ENCODE data around the gene ALG10.
"Not testable (repeated sequence)": the region's sequence is repeated elsewhere in the genome, so short reads cannot be mapped to it uniquely, and the experiment has no call there.

ALG10 gene, protein sequence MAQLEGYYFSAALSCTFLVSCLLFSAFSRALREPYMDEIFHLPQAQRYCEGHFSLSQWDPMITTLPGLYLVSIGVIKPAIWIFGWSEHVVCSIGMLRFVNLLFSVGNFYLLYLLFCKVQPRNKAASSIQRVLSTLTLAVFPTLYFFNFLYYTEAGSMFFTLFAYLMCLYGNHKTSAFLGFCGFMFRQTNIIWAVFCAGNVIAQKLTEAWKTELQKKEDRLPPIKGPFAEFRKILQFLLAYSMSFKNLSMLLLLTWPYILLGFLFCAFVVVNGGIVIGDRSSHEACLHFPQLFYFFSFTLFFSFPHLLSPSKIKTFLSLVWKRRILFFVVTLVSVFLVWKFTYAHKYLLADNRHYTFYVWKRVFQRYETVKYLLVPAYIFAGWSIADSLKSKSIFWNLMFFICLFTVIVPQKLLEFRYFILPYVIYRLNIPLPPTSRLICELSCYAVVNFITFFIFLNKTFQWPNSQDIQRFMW

DNA sequence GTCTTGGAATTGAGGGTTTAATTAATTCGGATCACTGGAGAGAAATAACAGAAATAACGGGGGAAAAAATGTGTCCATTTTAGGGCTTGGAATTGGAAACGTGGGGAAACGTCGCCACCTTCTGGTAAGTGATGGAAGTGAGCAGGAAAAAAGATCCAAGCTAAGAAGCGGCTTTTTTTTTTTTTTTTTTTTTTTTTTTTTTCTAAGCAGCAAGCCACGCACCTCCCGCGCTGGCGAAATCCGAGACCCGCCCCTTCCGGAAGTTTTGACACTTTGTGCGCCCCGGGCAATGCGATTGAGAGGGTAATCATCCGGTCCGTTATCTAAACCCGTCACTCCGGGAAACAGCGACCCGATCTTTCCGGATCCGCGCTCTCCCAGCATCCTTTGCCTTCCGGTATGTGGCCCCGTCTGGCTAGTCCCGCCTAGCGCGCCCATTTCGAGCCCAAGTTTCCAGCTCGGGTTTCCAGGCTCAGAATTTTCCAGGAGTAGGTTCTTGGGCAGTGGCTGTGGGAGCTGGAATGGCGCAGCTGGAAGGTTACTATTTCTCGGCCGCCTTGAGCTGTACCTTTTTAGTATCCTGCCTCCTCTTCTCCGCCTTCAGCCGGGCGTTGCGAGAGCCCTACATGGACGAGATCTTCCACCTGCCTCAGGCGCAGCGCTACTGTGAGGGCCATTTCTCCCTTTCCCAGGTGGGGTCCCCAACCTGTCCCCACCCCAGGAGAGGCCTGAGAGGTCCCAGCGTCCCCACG, at the start of gene ALG10:
Gene ALG10 (plus strand): TSS at position 418 of the 752 bp plus-strand sequence. CDS start 104 bp downstream, at position 522.
- DNase-seq = peak; percentile 74 to 91

DNA sequence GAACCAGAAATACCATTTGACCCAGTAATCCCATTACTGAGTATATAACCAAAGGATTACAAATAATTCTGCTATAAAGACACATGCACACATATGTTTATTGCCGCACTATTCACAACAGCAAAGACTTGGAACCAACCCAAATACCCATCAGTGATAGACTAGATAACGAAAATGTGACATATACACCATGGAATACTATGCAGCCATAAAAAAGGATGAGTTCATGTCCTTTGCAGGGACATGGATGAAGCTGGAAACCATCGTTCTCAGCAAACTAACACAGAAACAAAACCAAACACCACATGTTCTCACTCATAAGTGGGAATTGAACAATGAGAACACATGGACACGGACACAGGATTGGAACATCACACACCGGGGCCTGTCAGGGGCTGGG, 49.4 kb upstream of the ALG10 start:
- DNase-seq = not testable (repeated sequence)

DNA sequence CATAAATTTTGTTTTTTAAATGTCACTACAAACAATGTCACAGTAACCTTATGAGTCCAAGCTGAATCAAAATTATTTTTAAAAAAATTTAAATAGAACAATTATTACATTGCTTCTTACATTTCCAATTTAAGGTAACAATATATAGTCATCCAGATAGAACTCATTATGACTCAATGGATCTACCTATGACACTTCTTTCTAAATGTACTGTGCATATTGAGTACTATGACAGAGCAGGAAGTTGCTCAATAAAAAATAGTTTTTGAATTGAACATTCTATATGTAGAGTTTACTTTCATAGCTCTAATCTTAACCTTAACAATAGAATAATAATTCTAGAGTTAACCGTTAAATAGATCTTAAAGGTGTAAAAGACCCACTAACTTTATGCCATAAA, 44.4 kb upstream of the ALG10 start:
- no peak for DNase-seq

DNA sequence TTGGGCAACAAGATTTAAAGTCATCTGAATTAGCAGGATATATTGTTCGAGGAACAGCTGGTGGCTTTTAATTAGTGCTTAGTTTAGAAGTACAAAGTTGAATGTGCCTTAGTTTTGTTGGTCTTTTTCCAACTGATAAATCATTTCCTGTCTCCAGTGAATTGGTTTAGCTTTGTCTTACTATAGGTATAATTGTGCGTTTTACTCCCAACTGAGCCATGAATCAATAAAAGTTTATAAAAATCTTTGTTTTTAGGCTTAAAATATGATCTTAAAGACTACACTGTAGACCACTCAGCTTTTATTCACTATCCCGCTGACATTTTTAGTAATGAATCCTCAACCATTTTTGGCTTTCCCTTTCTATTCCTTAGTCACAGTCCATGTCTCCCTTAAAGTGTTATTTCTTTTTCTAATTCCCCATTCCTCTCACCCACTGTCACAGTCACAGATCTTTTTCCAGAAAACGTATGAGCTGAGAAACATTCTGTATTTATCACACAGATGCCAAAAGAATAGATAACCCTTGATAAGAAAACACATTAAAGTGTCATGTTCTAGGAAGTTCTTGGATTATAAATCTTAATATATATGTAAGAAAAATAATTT, 34.0 kb upstream of the ALG10 start:
- DNase-seq = no peak

DNA sequence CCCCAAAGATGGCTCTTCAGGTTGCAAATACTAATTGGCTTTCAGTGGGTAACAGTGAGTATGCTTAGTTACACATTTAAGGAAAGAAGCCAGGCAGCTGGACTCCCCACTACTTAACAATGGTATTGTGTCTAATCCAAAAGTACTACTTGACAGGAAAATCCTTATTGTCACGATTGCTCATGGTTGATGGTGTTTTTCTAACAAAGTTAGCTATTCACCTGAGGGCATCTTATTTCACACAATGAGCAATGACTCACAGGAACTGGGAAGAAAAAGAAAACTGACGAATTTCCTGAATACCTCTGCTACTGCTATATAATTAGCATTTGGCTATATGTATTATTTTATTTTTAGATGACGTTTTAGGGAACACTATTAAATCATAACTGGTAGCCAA, 33.4 kb upstream of the ALG10 start:
- DNase-seq = no peak

DNA sequence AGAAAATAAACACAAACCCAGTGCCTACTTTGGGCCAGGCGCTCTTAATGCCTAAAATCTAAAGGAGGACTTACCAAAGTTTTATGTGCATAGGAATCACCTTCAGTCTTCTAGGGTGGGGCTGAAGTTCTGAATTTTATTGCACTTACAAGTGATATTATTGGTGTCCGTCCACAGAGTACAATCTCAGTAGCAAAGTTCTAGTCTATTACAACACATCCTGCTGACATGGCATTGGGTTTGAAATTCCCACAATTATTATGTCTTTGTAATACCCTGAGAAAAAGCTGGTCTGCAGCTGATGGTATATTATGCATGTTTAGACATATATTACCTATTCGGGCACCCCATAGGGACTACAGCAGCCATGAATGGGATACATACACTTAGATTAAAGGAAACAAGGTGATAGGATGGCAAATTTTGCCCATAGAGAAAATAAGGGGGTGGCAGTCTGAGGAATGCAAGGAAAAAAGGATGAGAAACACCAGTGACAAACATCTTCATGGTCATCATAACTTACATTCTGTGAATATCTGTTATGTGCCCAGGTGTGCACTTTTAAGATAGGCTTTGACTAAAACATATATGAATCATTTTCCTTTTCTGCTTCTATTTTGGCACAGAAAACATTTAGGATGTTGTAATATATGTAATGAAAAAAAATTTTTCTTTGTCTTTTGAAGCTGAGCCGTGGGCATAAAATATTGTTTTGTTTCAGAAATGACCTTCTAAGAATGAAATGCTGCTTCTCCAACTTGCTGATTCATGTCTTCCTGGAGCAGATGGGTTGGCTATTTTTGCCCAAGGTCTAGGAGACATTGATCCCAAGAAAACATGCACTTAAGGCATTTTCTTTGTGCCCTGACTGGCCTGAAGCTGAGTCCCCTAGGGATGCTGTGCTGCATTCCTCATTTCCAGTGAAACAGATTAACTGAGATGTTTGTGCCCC, 27.2 kb upstream of the ALG10 start:
- DNase-seq = no peak

DNA sequence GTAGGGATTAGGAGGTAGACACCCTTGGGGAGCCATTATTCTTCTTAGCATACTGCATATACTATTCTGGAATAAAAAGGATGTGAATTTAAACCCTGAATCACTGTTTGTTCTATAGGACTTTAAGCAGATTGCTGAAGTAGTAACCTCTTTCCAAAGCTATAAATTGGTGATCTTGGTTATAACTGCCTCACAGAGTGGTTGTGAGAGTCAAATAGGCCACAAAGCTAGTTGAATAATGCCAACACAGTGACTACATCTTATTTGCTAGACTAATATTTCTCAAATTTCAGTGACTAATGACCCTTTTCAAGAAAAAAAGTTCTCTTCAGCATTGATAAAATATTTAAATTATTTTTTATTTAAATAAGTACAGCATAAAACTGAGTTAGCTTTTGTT, 13.5 kb upstream of the ALG10 start:
- DNase-seq = not testable (repeated sequence)

DNA sequence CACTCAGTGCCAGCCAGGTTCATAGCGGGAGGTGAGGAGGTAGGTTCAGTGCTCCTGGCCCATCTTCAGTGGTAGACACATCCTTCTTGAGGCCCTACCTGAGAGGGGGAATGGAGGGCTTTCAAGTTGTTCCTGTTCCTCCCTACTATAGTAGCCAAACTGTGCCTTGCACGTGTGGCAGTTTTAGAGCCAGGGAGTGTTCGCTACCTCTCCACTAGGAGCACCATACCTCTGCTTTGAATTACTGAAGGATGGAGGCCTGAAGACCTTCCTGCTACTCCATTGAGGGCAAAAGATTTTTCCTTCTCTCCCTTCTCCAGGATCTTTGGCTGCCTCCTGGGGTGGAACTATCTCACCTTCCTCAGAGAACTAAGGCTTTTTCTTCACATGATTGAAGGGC, 5.9 kb upstream of the ALG10 start:
- DNase-seq = no peak

DNA sequence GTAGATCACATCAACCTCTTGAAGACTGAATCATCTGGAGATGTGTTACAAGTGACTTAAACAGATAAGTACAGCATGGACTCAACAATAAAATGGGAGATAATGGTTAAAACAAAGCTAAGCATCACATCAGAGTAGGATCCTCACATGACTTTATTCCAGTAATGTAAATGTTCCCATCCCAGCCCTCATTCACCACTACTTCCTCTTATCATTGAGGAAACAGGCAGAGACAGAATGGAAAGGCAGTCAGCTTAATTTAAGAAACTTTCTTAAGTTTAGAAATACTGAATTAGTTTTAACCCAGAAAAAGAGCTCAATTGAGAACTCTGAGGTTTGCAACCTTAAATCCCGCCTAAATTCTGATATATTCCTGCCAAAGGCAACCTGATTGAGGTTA, 1.2 kb upstream of the ALG10 start:
- DNase-seq = no peak

DNA sequence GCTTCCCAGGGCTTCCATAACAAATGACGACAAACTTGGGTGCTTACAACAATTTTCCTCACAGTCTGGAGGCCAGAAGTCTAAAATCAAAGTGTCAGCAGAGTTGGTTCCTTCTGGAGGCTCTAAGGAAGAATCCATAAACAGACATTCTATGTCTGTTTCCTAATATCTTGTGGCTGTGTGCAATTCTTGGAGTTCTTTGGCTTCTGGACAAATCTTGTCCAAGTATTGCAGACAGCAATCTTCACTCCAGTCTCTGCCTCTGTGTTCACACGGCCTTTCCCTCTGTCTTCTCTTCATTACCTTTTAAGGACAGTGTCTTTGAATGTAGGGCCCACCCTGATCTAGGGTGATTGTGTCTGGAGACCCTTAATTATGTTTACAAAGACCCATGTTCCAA, 5.4 kb downstream of the ALG10 start:
- not testable (repeated sequence) for DNase-seq

DNA sequence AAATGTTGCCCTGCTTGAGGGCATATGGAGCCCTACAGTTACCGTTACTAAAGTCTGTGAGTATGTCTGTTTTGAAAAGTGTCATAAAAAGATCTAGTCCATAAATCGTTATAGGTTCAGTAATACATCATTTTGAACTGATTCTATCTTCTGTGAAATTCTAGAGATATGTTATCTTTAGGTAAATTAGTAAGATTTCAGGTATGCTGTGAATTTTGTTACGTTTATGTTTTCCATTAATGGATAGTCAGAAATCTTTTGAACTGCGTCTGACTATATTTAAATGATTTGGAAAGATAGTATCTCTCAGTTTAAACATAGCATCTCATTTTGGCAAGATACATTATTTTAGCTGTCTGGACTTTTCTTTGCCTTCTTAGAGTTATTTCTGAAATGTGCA, 8.3 kb downstream of the ALG10 start:
- no peak for DNase-seq

DNA sequence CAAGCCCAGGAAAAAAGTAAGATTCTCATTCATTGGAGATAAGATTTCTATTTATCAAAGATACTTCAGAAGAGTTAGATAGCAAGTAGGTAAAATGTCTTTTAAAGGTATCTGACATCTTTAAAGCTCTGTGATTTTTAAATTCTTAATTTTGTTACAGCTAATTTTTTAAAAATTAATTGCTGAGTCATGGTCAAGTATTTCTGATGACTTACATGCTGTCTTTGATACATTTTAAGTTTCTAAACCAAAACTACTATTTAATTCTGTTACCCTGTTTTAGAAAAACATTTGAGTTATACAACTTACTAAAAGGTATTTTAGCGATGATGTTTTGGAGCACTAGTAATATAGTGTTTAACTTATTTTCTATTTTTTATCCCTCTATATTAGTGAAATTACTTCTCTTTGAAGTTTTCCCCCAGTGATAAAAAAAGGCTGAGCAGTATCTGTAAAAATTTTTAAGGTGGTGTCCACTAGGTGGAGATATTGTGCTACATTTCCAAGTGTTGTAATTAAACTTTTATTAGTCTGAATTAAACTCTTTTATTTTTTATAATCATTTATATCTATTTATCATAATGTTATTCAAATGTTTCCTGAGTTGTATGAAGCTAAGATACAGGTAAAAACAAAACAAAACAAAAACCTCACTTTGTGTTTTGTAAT, 11.5 kb downstream of the ALG10 start:
- no peak for DNase-seq

DNA sequence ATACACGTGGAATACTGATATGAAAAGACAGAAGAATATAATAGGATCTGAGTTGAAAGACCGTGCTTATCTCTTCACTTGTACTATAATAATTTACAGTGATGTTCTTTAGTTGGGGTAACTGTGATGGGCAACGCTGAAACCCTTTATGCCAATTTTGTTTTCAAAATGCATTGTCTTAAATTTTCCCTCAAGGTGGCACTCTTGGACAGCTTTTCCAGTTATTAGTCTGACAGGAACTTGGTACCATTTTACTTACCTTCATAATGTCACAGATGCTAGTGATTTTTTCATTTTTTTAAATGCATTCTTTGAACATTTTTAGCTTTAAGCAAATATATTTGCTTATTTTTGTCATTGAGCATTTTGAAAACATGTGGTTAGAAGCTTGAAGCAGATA, 16.1 kb downstream of the ALG10 start:
- not testable (repeated sequence) for DNase-seq

DNA sequence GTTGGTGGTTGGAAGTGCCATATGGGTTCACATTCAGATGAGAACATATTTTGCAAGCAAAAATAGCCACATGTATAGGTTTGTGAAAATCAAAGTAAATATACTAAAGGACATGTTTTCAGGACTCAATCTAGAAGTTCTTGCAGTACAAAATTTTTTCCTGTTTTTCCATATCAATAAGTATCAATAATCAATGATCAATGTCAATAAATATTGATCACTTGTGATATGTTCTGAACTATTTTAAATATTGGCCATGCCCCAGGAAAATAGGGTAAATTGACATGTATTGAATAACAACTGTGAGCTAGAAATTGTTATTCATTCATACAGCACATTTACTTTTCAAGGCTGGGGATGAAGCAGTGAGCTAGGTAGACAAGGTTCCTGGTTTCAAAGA, 24.3 kb downstream of the ALG10 start:
- no peak for DNase-seq

DNA sequence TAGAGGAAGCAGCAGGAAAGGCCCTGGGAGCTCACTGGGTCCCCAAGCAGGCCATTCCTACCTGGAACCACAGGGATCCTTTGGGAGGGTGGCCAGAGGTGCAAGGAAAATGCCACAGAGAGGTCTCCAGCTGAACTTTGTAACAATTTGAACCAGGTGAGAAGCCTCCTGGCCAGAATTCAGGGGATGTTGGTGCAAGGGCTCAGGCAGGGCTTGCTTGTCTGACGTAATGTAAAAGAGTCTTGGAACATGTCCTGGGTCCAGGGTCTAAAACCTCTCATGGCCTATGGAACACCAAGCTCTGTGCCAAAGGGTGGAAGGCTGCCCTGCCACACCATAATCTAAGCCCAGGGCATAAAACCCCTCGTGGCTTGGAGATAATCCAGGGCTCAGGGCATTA, 25.6 kb downstream of the ALG10 start:
- not testable (repeated sequence) for DNase-seq

DNA sequence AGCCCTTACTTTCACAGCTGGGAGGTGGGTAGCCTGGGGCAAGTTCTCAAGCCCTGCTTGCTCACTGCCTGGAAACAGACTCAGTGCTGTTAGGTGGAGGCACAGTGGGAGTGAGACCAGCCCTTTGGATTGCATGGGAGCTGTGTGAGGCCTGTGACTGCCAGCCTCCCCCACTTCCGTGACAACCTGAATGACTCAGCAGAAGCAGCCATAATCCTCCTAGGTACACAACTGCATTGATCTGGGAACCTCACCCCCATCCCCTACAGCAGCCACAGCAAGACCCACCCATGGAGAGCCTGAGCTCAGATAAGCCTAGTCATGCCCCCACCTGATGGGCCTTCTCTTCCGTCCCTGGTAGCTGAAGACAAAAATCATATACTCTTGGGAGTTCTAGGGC, 26.4 kb downstream of the ALG10 start:
- no peak for DNase-seq

DNA sequence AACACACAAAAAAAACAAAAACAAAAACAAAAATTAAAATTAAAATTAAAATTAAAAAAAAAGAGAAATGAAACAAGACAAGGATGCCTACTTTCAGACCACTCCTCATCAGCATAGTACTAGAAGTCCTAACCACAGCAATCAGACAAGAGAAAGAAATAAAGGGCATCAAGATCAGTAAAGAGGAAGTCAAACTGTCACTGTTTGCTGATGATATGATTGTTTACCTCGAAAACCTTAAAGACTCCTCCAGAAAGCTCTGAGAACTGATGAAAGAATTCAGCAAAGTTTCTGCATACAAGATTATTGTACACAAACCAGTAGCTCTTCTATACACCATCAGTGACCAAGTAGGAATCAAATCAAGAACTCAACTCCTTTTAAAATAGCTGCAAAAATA, 29.2 kb downstream of the ALG10 start:
- no peak for DNase-seq

DNA sequence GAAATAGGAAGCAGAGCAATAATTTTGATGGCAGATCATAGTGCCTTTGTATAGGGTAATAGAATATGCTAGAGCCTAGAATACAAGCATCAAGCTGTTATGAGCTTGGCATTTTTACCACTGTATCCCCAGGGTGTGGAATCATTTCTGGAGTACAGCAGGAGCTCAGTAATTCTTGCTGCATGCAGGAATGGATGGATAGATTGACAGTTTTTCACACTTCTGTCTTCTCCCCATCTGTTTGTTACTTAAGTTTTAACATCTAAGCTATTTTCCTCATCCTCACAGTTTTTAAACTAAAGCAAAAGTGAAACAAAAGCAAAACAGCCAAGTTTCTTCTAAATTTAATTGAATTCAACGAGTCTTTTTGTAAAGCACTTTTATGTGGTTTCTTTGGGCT, 32.6 kb downstream of the ALG10 start:
- no peak for DNase-seq

All from cerebellar nuclear complex (tissue), 1 donor.